ENCODE results near the gene SFI1.

- TF ChIP-seq CTCF (conservative IDR thresholded peaks at IDR 0.05; ENCODE audit: low read depth, low read length) (no peak), EZH2 (IDR thresholded peaks at IDR 0.05; ENCODE audit: borderline replicate concordance, low read depth, low read length, poor library complexity, severe bottlenecking) (no peak)
These were observed 72.8 kb downstream of the SFI1 start for GRCh38 chr22:31569126-31569525.
